SU-DHL-6 (cell line): ENCODE data around the gene ARID3C.

Source experiments
- CTCF ChIP-seq: fragments of 200-600 bp; sonication (generic); IDR thresholded peaks from one replicate; pipeline ENCODE4 v1.5.1; 2017; ENCODE audit warnings: antibody characterized with exemption, mild to moderate bottlenecking, low read length, moderate library complexity; ENCODE audit not compliant: insufficient read depth, poor library complexity, severe bottlenecking
- EZH2phosphoT487 ChIP-seq: fragments of 200-600 bp; sonication (generic), shearing (Covaris generic); conservative IDR thresholded peaks from 2 replicates; pipeline ENCODE4 v1.6.1; 2018; ENCODE audit warnings: mild to moderate bottlenecking, antibody characterized with exemption, low read length, moderate library complexity, mixed read lengths

- TF ChIP-seq CTCF (no peak), EZH2phosphoT487 (no peak)
These were observed 45.6 kb upstream of the ARID3C start for GRCh38 chr9:34674440-34674839.
